Measurements from ENCODE around the gene REPIN1.

DNA sequence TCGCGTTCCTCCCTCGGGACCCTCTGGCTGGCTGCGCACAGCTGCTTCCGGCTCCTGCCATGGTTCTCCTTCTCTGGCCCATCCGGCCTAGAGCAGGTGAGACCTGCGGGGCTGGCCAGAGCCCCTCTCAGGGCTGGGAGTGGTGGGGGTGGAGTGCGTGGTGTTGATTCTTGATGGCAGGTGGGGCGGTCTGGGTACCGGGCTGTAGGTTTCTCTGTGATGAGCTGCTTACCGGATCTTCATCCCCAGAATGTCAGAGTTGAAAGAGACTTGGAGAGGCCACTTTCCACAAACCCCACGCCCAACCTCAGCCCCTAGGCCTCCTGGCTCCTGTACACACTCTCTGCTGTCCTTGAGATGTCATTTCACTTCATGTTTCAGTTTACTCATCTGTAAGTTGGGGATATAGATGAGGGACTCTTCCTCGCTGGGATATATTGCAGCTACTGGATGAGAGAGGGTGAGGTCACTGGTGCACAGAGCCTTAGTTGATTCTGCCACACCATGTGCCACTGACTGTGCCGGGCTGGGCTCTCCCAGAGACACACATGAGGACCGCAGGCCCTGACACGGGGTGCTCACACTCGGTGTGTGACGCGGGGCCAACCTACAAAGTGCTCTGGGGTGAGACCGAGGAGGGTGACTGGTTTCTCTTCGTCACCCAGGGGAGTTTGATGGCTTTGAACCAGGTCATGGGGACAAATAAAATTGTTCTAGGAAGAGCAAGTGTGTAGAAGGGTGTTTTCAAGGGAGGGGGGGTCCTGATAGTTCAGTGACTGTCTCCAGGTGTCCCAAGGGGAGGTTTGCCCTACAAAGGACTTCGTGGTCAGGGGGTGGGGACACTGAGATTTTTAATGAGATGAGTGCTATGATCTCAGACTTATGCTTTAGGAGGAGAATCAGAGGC is 40.0 kb downstream of the REPIN1 start:
- TF ChIP-seq, protein P1, sequence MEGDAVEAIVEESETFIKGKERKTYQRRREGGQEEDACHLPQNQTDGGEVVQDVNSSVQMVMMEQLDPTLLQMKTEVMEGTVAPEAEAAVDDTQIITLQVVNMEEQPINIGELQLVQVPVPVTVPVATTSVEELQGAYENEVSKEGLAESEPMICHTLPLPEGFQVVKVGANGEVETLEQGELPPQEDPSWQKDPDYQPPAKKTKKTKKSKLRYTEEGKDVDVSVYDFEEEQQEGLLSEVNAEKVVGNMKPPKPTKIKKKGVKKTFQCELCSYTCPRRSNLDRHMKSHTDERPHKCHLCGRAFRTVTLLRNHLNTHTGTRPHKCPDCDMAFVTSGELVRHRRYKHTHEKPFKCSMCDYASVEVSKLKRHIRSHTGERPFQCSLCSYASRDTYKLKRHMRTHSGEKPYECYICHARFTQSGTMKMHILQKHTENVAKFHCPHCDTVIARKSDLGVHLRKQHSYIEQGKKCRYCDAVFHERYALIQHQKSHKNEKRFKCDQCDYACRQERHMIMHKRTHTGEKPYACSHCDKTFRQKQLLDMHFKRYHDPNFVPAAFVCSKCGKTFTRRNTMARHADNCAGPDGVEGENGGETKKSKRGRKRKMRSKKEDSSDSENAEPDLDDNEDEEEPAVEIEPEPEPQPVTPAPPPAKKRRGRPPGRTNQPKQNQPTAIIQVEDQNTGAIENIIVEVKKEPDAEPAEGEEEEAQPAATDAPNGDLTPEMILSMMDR (IDR thresholded peaks at IDR 0.05): no peak
- TF ChIP-seq EZH2 (IDR thresholded peaks at IDR 0.05; ENCODE audit: borderline replicate concordance, insufficient read depth, low read depth, low read length, poor library complexity, severe bottlenecking): no peak
